Heart right ventricle (tissue), 16 donors: ENCODE measurements around the gene OSBPL3. TPM values are rescaled to one million over a fixed set of nuclear protein-coding genes. Genes with fewer than 3 reads are reported as not detected.
A peak's percentile ranks its signal among the peaks of the same experiment; 100 is the strongest.

ENCODE experiments used
- ATAC-seq, 8 donors: fragments of 200-7000 bp; cut with Tn5 transposase; one replicate each; pipeline ENCODE4 v1.9.1; 2020; ENCODE audit warnings: mild to moderate bottlenecking in 8 of 8, moderate library complexity in 8 of 8, moderate number of reproducible peaks in 1 of 8
- DNase-seq, 2 donors: peaks; one replicate each; pipeline ENCODE4 v3.0.0-alpha.2; 2020
- H3K27ac ChIP-seq, 10 donors: fragments of 200-600 bp; sonication (generic) in 2 of 10; one replicate each; pipeline versions ENCODE4 v1.5.0 to v1.8.0; 2020 to 2022; ENCODE audit warnings: mild to moderate bottlenecking in 3 of 10
- H3K27me3 ChIP-seq, 7 donors: fragments of 200-600 bp; one replicate each; pipeline ENCODE4 v1.8.0; 2021 to 2022; ENCODE audit warnings: mild to moderate bottlenecking in 2 of 7
- H3K36me3 ChIP-seq, 9 donors: fragments of 200-600 bp; sonication (generic) in 1 of 9; one replicate each; pipeline versions ENCODE4 v1.5.0 to v1.8.0; 2020 to 2022; ENCODE audit warnings: mild to moderate bottlenecking in 2 of 9
- H3K4me1 ChIP-seq, 9 donors: fragments of 200-600 bp; sonication (generic) in 1 of 9; one replicate each; pipeline versions ENCODE4 v1.5.0 to v1.8.0; 2020 to 2022; ENCODE audit warnings: mild to moderate bottlenecking in 4 of 9
- H3K4me3 ChIP-seq, 10 donors: fragments of 200-600 bp; sonication (generic) in 2 of 10; one replicate each; pipeline versions ENCODE4 v1.5.0 to v1.8.0; 2020 to 2022; ENCODE audit warnings: mild to moderate bottlenecking in 7 of 10, moderate library complexity in 2 of 10
- H3K9me3 ChIP-seq, 11 donors: fragments of 200-600 bp in 10 of 11; sonication (generic) in 2 of 11; one replicate each; pipeline versions ENCODE4 v1.5.0 to v1.8.0; 2013 to 2022; ENCODE audit warnings: mild to moderate bottlenecking in 2 of 11, control low read depth in 1 of 11, moderate library complexity in 1 of 11
- WGBS, 2 donors: extraction: QIAGEN DNeasy Blood & Tissue Kit; methylation state at CpG; one replicate each; pipeline ENCODE4 v1.1.7; 2013; ENCODE audit warnings: inconsistent platforms in 1 of 2; 5-methylcytosine and 5-hydroxymethylcytosine counted together
- intact Hi-C, 10 donors: fragments of 100-400 bp; cut with DNase I; formaldehyde crosslinking; loops; one replicate each; pipeline versions ENCODE4 v1.11.1 to v1.14.2; 2022
- polyA plus RNA-seq, 2 donors: library from polyadenylated mRNA; stranded (reverse); fragments of 200-250 nt; gene quantifications; one replicate each; pipeline ENCODE4 v1.2.3, GENCODE V29; 2013
- total RNA-seq, 10 donors: library from RNA; stranded (reverse); fragmentation: NEBNext Ultra II Directional in 3 of 10; extraction: Animal tissue kit (Norgen Biotek cat#: 25700) in 3 of 10; gene quantifications; one replicate each; pipeline versions ENCODE4 v1.2.1 to v1.2.4, GENCODE V29; 2021 to 2023
- TF ChIP-seq, protein P1 (sequence below), 9 donors: fragments of 200-600 bp; sonication (generic) in 2 of 9; IDR thresholded peaks; one replicate each; pipeline versions ENCODE4 v1.5.0 to v1.8.0; 2021 to 2022; ENCODE audit warnings: antibody characterized with exemption in 9 of 9, mild to moderate bottlenecking in 5 of 9, moderate library complexity in 1 of 9
- donor health status: Arrhythmogenic right ventricular cardiomyopathy.
- donor health status: ischemic (EF 13 %, LVEDD 7.1; RV severe dilation, severe dysfunction).
- donor health status: healthy with polysubstance abuse.
- donor health status: DM: no; HTN: yes; CAD: no.
- donor health status: DM: no; HTN: no; CAD: no.
- donor health status: ischemic (EF 25% LVEDD 6.9; RV normal size, moderate dysfunction).
- donor health status: ischemic (EF 25% LVEDD 5.7; RV mildly dilated, moderate dysfunction).
- donor health status: healthy.
- donor health status: DM: yes; HTN: yes; CAD: no.
- donor health status: Ischemic cardiomyopathy.
- donor health status: ischemic (EF 35%, LVEDD 5.7; RV mildly dilated, moderate dysfunction).
- donor health status: nonischemic (EF 11% LVEDD 7.7; RV severe dilation, severe dysfunction).
- donor health status: DM: yes; HTN: yes; CAD: no.
- donor health status: PGD.
- donor health status: ischemic (EF 29% LVEDD 5.4; RV normal size, mild dysfunction).
- donor health status: nonischemic (EF 23%, LVEDD 6.1; RV moderate dilation, normal function).

Gene OSBPL3
- total and polyA plus RNA-seq, 12 donors = 1.2 to 10.6 (median 3.5) TPM

GRCh38 chr7:24911213-24911603 is 68.8 kb downstream of the OSBPL3 start:
- DNase-seq (no peak), ATAC-seq (peak in 2 of 8 donors; percentile 15 to 38)
- no peaks in the 10 kb centered on the region for H3K36me3 ChIP-seq
- no peak overlapping the region for H3K4me3 ChIP-seq
- intact Hi-C loops = no loop called here
- WGBS, 2 donors = 30 to 34% methylated on average over 3 of the region's 3 CpGs
- no peaks in the 10 kb centered on the region for H3K9me3 ChIP-seq
- H3K4me1 ChIP-seq = peaks cover 0 to 70% (median 8%) of the 10 kb centered on the region in 9 donors
- H3K27ac ChIP-seq = peak overlapping the region in 1 of 10 donors; percentile 6
- no peaks in the 10 kb centered on the region for H3K27me3 ChIP-seq
- TF ChIP-seq, protein P1, sequence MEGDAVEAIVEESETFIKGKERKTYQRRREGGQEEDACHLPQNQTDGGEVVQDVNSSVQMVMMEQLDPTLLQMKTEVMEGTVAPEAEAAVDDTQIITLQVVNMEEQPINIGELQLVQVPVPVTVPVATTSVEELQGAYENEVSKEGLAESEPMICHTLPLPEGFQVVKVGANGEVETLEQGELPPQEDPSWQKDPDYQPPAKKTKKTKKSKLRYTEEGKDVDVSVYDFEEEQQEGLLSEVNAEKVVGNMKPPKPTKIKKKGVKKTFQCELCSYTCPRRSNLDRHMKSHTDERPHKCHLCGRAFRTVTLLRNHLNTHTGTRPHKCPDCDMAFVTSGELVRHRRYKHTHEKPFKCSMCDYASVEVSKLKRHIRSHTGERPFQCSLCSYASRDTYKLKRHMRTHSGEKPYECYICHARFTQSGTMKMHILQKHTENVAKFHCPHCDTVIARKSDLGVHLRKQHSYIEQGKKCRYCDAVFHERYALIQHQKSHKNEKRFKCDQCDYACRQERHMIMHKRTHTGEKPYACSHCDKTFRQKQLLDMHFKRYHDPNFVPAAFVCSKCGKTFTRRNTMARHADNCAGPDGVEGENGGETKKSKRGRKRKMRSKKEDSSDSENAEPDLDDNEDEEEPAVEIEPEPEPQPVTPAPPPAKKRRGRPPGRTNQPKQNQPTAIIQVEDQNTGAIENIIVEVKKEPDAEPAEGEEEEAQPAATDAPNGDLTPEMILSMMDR (IDR thresholded peaks at IDR 0.05) = no peak

GRCh38 chr7:24910551-24911212 is 69.3 kb downstream of the OSBPL3 start:
- TF ChIP-seq, protein P1 (IDR thresholded peaks at IDR 0.05) = no peak
- intact Hi-C loops = no loop called here
- Histone ChIP-seq H3K4me1 (peaks cover 0 to 71% (median 10%) of the 10 kb centered on the region in 9 donors), H3K4me3 (no peak overlapping the region), H3K36me3 (no peaks in the 10 kb centered on the region), H3K27me3 (no peaks in the 10 kb centered on the region), H3K9me3 (no peaks in the 10 kb centered on the region), H3K27ac (peak overlapping the region in 1 of 10 donors; percentile 28)
- DNase-seq (no peak), ATAC-seq (peak in 2 of 8 donors; percentile 18 to 25)
- WGBS, 2 donors = 58 to 61% methylated on average over 4 of the region's 4 CpGs

- peaks cover 0 to 83% (median 12%) of the 10 kb centered on the region in 9 donors for H3K4me1 ChIP-seq
- WGBS, 2 donors = 83 to 86% methylated on average over 4 of the region's 4 CpGs
- H3K36me3 ChIP-seq = no peaks in the 10 kb centered on the region
- TF ChIP-seq, protein P1 (IDR thresholded peaks at IDR 0.05) = no peak
- DNase-seq (no peak), ATAC-seq (no peak)
- H3K27ac ChIP-seq = peak overlapping the region in 1 of 10 donors; percentile 57
- H3K4me3 ChIP-seq = no peak overlapping the region
- no peaks in the 10 kb centered on the region for H3K27me3 ChIP-seq
- no peaks in the 10 kb centered on the region for H3K9me3 ChIP-seq
- intact Hi-C loops = loop anchor here in 3 of 10 donors (10.0 kb wide), 1 partner anchor 66 kb away; no protein-coding TSS in a partner anchor
Measured at GRCh38 chr7:24908727-24909126, 71.3 kb downstream of the OSBPL3 start.

GRCh38 chr7:24908166-24908565 is 71.8 kb downstream of the OSBPL3 start:
- H3K9me3 ChIP-seq = no peaks in the 10 kb centered on the region
- DNase-seq (no peak), ATAC-seq (no peak)
- peak overlapping the region in 1 of 10 donors; percentile 57 for H3K27ac ChIP-seq
- H3K36me3 ChIP-seq = no peaks in the 10 kb centered on the region
- H3K27me3 ChIP-seq = no peaks in the 10 kb centered on the region
- TF ChIP-seq, protein P1 (IDR thresholded peaks at IDR 0.05) = no peak
- H3K4me1 ChIP-seq = peaks cover 0 to 78% (median 12%) of the 10 kb centered on the region in 9 donors
- 72 to 80% methylated on average over 3 of the region's 3 CpGs for WGBS, 2 donors
- no peak overlapping the region for H3K4me3 ChIP-seq
- intact Hi-C loops = loop anchor here in 3 of 10 donors (10.0 kb wide), 1 partner anchor 67 kb away; no protein-coding TSS in a partner anchor
